Measurements from ENCODE around the gene NOS1. TPM values are rescaled to one million over a fixed set of nuclear protein-coding genes. Genes with fewer than 3 reads are reported as not detected.

NOS1 gene
- total and polyA plus RNA-seq, 2 donors (not counting 1 experiment from before 2014, with no cell fraction given), result under 0.01 TPM; not detected in 1

DNA sequence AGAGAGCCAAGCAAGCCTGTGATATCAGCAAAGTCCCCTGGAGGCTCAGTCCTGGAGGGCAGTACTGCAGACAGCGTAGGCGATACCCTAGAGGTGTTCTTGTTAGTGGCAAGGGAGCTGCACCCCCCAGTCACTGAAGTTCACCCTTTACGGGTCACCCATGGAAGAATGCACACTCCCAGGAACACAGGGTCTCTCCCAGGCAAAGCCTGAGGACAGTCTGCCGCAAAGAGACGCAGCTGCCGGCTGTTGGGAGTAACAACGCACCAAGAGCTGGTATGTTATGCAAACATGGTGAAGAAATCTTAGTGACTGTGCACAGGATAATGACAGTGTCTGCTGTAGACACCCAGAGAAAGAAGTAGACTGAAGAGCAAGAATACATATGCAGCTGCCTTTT is 43.5 kb upstream of the NOS1 start:
- Histone ChIP-seq H3K27ac (ENCODE audit: insufficient read depth, low read length) (no peak overlapping the region), H3K9ac (ENCODE audit: insufficient read depth, low read length) (no peak overlapping the region), H3K4me1 (ENCODE audit: control insufficient read depth, extremely low read depth, insufficient read depth, low read length) (no peaks in the 10 kb centered on the region), H2AFZ (ENCODE audit: low read length) (no peak overlapping the region), H3K4me3 (replicated peaks in 1 of 4; ENCODE audit: control extremely low read depth in 1 of 4, insufficient read depth in 1 of 4, low read depth in 3 of 4, low read length in 4 of 4) (no peak overlapping the region), H3K9me3 (ENCODE audit: control insufficient read depth, insufficient read depth, low read depth, low read length) (no peaks in the 10 kb centered on the region), H3K36me3 (ENCODE audit: control insufficient read depth, insufficient read depth, low read length) (no peaks in the 10 kb centered on the region), H3K79me2 (ENCODE audit: control insufficient read depth, insufficient read depth, low read length) (no peaks in the 10 kb centered on the region), H4K20me1 (ENCODE audit: control insufficient read depth, extremely low read depth, insufficient read depth, low read length) (no peaks in the 10 kb centered on the region), H3K4me2 (ENCODE audit: extremely low read depth, insufficient read depth, low read length) (no peak overlapping the region), H3K27me3 (ENCODE audit: control insufficient read depth, insufficient read depth, low read length) (no peaks in the 10 kb centered on the region)
- no peak for DNase-seq (ENCODE audit: low read depth in 2 of 2)
- TF ChIP-seq, protein P1, sequence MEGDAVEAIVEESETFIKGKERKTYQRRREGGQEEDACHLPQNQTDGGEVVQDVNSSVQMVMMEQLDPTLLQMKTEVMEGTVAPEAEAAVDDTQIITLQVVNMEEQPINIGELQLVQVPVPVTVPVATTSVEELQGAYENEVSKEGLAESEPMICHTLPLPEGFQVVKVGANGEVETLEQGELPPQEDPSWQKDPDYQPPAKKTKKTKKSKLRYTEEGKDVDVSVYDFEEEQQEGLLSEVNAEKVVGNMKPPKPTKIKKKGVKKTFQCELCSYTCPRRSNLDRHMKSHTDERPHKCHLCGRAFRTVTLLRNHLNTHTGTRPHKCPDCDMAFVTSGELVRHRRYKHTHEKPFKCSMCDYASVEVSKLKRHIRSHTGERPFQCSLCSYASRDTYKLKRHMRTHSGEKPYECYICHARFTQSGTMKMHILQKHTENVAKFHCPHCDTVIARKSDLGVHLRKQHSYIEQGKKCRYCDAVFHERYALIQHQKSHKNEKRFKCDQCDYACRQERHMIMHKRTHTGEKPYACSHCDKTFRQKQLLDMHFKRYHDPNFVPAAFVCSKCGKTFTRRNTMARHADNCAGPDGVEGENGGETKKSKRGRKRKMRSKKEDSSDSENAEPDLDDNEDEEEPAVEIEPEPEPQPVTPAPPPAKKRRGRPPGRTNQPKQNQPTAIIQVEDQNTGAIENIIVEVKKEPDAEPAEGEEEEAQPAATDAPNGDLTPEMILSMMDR (conservative IDR thresholded peaks at IDR 0.05 in 1 of 2, IDR thresholded peaks at IDR 0.05 in 1 of 2; ENCODE audit: low read depth in 1 of 2, low read length in 2 of 2), result no peak
- no peak for TF ChIP-seq EZH2 (IDR thresholded peaks at IDR 0.05; ENCODE audit: low read length, missing control alignments)

DNA sequence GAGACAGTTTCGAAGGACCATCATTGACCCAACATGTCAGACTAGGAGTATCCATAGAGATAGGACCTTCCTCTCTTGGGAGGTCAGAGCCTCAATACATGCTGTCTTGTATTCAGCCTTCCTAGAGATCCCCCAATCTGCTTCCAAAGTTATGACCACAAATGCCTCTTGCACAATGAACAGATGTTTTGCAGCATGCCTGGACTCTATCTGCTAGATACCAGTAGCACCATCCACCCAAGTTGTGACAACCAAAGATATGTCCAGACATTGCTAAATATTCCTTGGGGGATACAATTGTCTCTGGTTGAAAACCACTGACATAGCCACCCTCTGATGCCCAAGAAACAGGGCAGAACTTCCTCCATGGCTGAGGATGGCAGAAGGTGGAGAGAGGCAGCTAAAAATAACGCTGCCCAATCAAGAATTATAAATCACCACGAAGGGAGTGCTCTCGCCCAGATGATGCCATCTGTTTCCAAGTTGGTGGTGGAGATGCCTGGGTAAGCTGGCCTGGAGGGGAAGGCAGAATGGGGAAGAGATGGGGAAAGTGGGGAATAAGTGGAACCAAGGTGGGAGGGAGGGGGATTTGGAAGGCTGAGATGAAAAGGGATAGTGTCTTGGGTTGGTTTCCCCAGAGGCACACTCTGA is 42.9 kb upstream of the NOS1 start:
- TF ChIP-seq, protein P1 (conservative IDR thresholded peaks at IDR 0.05 in 1 of 2, IDR thresholded peaks at IDR 0.05 in 1 of 2; ENCODE audit: low read depth in 1 of 2, low read length in 2 of 2), result no peak
- TF ChIP-seq EZH2 (IDR thresholded peaks at IDR 0.05; ENCODE audit: low read length, missing control alignments), result no peak
- H3K79me2 ChIP-seq (ENCODE audit: control insufficient read depth, insufficient read depth, low read length), result no peaks in the 10 kb centered on the region
- no peak overlapping the region for H2AFZ ChIP-seq (ENCODE audit: low read length)
- H3K4me1 ChIP-seq (ENCODE audit: control insufficient read depth, extremely low read depth, insufficient read depth, low read length), result no peaks in the 10 kb centered on the region
- DNase-seq (ENCODE audit: low read depth in 2 of 2), result no peak
- no peaks in the 10 kb centered on the region for H3K9me3 ChIP-seq (ENCODE audit: control insufficient read depth, insufficient read depth, low read depth, low read length)
- H3K27me3 ChIP-seq (ENCODE audit: control insufficient read depth, insufficient read depth, low read length), result no peaks in the 10 kb centered on the region
- H3K27ac ChIP-seq (ENCODE audit: insufficient read depth, low read length), result no peak overlapping the region
- no peaks in the 10 kb centered on the region for H4K20me1 ChIP-seq (ENCODE audit: control insufficient read depth, extremely low read depth, insufficient read depth, low read length)
- H3K4me2 ChIP-seq (ENCODE audit: extremely low read depth, insufficient read depth, low read length), result no peak overlapping the region
- H3K9ac ChIP-seq (ENCODE audit: insufficient read depth, low read length), result no peak overlapping the region
- H3K4me3 ChIP-seq (replicated peaks in 1 of 4; ENCODE audit: control extremely low read depth in 1 of 4, insufficient read depth in 1 of 4, low read depth in 3 of 4, low read length in 4 of 4), result no peak overlapping the region
- no peaks in the 10 kb centered on the region for H3K36me3 ChIP-seq (ENCODE audit: control insufficient read depth, insufficient read depth, low read length)

DNA sequence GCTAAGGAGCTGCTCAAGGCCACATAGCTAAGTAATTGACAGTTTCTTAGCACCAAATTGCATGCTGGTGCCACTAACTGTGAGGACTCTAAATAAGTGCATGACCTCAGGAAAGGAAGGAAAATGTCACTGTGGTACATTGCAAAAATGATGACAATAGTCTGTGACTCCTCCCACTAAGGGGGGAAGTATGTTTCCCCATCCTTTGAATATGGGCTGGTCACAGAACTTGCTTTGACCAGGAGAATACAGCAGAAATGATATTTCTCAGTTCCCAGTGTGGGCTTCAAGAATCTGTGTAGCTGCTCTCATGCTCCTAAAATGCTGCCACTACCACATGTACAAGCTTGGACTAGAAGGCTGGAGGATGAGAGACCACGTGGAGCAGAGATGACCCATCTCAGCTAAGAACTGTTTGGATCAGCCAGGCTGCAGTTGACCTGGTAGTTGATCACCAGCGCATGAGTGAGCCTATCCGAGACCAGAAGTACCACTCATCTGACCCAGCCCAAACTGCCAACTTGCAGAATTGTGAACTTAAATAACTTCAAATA is 42.2 kb upstream of the NOS1 start:
- TF ChIP-seq, protein P1 (conservative IDR thresholded peaks at IDR 0.05 in 1 of 2, IDR thresholded peaks at IDR 0.05 in 1 of 2; ENCODE audit: low read depth in 1 of 2, low read length in 2 of 2), result no peak
- TF ChIP-seq EZH2 (IDR thresholded peaks at IDR 0.05; ENCODE audit: low read length, missing control alignments), result no peak
- no peak overlapping the region for H2AFZ ChIP-seq (ENCODE audit: low read length)
- no peaks in the 10 kb centered on the region for H3K36me3 ChIP-seq (ENCODE audit: control insufficient read depth, insufficient read depth, low read length)
- H3K4me3 ChIP-seq (replicated peaks in 1 of 4; ENCODE audit: control extremely low read depth in 1 of 4, insufficient read depth in 1 of 4, low read depth in 3 of 4, low read length in 4 of 4), result no peak overlapping the region
- no peaks in the 10 kb centered on the region for H3K4me1 ChIP-seq (ENCODE audit: control insufficient read depth, extremely low read depth, insufficient read depth, low read length)
- no peaks in the 10 kb centered on the region for H3K9me3 ChIP-seq (ENCODE audit: control insufficient read depth, insufficient read depth, low read depth, low read length)
- no peaks in the 10 kb centered on the region for H3K27me3 ChIP-seq (ENCODE audit: control insufficient read depth, insufficient read depth, low read length)
- H3K27ac ChIP-seq (ENCODE audit: insufficient read depth, low read length), result no peak overlapping the region
- H4K20me1 ChIP-seq (ENCODE audit: control insufficient read depth, extremely low read depth, insufficient read depth, low read length), result no peaks in the 10 kb centered on the region
- H3K4me2 ChIP-seq (ENCODE audit: extremely low read depth, insufficient read depth, low read length), result no peak overlapping the region
- no peak overlapping the region for H3K9ac ChIP-seq (ENCODE audit: insufficient read depth, low read length)
- no peak for DNase-seq (ENCODE audit: low read depth in 2 of 2)
- no peaks in the 10 kb centered on the region for H3K79me2 ChIP-seq (ENCODE audit: control insufficient read depth, insufficient read depth, low read length)

Data from fibroblast of lung (primary cell).